HG02678 (cell line): ENCODE measurements around the gene ITGAL.
"Not testable (repeated sequence)": the region's sequence is repeated elsewhere in the genome, so short reads cannot be mapped to it uniquely, and the experiment has no call there.

Source experiments
- ATAC-seq: cut with Tn5 transposase; IDR thresholded peaks from one replicate; pipeline ENCODE4 v1.9.1; 2021; ENCODE audit warnings: mild to moderate bottlenecking, moderate library complexity; ENCODE audit not compliant: unreplicated experiment

The ITGAL gene

DNA sequence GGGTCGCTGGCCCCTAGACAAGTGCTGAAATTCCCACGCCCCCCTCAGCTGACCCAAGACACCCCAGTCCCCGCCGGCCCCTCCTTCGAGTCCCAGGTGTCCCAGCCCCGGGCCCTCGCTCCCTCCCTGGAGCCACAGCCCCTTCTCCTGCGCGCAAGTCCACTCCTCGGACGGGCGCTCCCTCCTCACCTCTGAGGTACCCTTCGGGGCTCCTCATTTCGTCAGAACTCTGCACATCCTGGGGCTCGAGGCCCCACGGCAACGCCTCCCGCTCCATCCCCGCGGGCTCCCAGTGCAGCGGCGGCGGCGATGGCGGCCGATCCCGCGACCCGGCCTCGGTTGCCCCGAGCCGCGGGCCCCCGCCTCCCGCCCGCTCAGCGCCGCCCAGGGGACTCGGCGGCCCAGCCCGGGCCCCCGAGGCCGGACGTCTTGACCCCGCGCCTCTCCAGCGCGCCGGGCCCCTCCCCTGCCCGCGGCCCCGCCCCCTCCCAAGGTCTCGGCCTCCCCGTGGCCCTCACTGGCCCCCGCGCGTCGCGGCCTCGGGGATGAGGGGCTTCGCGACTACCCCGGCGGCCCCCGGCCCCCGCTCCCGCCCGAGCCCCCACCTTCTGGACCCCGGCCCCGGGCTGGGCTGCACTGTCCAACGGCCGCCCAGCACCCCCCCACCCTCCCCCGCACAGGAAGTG lies 53.7 kb downstream of the ITGAL start, which contains the start of gene ZNF768:
TSS of gene ZNF768 (minus strand) at position 430 of the 686 bp plus-strand sequence. CDS start at position 277, 153 bp downstream.
- peak; percentile 33 for ATAC-seq

DNA sequence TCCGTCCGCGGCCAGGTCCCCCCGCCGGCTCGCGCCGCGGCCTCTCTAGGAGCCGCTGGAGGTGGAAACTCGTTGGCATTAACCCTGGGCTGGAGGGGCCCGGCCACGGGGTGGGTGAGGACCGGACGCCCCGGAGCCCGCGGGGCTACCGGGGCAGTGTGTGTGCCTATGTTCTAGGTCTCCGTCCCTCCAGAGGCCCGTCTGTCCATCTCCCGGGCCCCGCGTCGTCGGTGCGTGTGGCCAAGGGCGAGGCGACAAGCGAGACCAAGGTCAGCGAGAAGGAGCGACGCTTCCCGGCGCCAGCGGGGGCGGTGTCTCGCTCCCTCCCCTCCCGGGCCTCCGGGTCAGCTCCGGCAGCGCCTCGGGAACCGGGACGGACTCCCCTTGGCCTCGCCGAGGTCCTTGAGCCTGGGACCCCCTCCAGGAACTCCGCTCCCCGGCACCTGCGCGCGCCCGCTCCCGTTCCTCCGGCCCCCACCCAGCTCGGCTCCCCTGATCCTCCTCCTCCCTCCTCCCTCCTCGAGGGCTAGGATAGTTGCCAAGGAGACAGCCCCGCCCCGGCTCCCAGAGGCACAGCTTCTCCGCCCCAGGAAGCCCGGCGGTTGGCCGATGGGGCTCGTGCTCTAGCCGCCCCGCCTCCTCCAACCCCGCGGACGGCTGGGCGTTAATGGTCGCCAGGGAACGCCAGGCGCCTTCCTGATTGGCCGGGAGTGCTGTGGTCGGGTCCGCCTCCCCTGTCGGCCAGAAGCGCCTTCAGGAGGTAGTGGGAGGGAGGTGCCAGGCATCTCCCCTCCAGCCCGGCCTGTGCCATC lies 54.5 kb downstream of the ITGAL start:
- peak; percentile 81 for ATAC-seq

DNA sequence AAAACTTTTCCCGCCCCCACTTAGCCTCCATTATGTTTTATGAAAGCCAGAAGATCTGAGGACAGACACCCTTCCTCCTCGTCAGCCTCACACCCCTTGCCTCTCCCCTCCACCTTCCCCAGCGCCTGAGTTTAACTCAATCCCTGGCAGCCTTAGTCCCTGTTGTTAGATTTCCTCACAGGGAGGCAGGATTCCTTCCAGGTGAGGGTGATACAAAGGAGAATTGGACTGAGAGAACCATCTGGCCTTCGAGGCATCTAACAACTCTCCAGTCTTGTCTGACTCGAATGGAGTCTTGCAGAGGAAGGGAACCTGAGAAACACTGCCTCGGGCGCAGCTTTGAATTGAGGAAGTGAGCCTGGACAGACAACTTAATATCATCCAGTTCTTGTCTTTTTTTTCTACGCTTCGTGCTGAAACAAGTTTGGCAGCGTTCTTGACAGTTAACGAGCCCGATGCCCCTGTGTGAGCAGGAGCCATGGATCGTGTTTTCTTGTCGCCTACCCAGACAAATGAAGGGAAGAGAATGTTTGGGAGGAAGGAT lies 55.2 kb downstream of the ITGAL start:
- ATAC-seq: no peak

DNA sequence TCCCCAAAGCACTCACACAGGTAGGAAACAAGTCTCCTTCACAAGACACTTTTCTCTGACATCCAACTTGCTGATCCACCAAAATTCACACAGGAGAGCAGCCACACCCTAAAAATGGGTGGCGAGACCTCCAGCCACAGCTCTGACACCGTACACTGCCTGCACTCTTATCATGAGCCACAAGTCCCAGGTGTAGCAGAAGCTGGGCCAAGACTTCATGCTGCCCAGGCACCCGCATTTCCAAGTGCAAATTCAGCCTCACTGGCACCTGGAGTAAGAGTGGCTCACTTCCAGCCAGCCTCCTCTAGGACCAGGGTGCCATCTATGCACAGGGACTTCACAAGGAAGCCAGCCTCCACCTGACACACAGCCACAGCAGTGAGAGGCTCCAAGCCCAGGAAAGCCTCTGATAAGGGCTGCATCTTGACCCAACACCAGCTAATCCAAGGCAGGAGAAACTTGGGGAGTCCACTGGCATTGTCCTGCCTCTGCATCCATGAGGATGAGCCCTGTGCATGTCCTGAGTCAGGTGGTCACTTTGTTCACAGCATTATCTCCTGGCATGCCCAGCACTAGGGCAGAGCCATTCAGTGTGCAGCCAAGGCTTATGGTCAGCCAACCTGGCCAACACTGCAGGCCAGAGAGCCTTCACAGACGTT lies 56.4 kb downstream of the ITGAL start:
- no peak for ATAC-seq

DNA sequence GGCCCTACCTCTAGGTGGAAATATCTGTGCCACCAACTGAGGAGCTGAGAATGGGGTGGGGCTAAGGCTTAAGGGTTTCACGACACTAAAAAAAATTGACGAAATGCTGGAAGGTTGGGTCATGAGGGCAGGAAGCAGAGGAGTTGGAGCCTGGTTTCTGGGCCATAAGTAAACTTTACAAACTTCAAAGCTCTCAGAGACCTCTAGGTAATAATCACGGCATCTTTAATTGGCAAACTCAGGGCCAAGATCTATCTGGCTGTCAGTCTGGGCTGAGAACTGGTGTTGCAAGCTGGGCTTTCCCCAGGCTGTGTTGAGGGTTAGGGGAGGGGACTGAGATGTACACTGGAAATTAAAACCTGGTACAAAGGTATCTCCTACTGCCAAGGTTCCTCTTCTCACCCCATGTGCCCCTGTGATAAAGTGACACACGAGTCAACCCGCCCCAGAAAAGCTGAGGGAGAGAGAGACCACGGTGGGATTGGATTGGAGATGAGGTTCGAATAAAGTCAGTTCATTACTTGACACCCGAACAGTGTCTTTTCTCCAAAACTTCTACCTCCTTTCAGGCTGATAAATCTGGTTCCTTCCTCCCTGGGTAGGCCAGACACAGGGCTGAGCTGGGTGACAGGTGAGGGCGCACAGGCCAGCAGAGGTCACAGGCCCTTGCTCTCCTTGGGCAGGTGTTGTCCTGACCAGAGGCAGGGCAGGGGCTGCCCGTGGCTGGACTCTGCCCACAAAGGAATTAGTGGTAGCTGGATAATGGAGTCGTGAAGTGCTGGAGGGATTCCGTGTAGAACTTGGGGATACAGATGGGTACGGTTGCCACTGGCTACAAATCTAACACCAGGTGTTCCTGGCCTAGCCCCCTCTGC lies 57.9 kb downstream of the ITGAL start:
- no peak for ATAC-seq

DNA sequence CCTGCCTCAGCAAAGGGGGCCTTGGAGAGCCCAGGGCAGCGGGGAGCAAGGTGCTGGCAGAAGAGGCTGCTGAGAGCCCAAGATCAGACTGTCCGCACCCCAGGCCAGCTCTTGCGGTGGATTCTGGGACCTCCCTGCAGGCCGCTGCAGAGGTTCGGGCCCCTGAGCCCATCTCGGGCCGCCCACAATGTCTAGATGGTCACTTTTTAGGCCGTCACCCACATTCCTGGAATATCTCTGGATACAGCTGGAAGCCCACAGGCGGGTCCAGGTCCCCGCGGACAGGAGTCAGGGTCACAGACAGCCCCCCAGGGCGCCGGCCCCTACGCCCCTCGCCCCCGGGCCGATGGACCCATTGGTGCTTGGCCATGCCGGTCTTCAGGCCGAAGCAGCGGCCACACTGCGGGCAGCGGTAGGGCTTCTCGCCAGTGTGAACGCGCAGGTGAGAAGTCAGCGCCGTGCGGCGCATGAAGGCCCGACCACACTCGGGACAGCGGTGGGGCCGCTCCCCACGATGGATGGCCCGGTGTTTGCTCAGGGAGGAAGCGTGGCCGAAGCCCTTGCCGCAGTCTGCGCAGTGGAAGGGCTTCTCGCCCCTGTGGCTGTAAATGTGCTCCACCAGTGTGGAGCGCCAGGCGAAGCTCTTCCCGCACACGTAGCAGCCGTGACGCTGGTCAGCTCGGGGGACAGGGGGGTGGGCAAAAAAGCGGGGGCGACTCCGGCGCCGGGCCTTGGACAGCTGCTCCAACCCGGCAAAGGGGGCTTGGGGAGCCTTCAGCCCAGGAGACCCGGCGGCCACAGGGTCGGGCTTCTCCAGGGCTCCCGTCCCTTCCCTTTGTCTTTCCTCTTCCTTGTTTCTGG lies 60.0 kb downstream of the ITGAL start:
- ATAC-seq: no peak

DNA sequence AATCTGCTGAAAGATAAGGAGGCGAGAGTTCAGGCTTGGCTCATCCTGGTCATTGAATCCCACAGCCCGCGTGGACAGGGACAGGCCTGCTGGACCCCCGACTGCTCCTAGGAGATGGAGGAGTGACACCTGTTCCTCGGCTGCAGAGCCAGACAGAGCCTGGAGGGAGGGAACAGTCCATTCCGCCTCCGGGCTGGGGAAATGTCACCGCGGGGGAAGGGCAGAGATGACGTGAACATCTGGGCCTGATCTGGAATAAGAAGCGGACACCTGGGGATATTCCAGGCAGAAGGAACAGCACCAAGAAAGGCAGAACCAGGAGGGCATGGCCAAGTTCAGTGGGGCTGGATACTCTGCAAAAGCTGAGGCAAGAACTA lies 60.6 kb downstream of the ITGAL start:
- no peak for ATAC-seq

DNA sequence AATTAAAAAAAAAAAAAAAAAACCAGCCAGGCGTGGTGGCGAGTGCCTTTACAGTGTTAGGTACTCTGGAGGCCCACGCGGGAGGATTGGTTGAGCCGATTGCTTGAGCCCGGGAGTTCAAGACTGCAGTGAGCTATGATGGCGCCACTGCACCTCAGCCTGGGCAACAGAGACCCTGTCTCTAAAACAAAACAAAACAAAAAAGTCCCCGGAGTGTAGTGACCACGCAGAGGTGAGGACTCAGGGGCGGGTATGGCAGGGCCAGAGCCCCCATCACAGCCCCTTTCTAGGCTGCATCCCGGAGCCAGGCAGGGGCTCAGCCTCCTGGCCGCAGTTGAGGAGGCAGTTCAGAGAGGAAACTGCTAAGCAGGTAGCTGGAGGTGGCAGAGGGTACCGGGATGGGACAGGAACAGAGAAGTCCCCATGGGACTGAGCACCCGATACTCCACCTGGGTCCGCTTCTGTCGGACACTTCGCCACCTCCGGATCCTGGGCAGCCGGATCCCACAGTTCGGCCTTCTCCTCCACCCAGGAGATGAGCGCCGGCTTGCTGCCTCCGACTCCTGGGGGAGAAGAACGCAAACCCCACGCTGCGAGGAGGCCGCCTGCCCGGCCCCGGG lies 61.3 kb downstream of the ITGAL start:
- peak; percentile 14 for ATAC-seq

DNA sequence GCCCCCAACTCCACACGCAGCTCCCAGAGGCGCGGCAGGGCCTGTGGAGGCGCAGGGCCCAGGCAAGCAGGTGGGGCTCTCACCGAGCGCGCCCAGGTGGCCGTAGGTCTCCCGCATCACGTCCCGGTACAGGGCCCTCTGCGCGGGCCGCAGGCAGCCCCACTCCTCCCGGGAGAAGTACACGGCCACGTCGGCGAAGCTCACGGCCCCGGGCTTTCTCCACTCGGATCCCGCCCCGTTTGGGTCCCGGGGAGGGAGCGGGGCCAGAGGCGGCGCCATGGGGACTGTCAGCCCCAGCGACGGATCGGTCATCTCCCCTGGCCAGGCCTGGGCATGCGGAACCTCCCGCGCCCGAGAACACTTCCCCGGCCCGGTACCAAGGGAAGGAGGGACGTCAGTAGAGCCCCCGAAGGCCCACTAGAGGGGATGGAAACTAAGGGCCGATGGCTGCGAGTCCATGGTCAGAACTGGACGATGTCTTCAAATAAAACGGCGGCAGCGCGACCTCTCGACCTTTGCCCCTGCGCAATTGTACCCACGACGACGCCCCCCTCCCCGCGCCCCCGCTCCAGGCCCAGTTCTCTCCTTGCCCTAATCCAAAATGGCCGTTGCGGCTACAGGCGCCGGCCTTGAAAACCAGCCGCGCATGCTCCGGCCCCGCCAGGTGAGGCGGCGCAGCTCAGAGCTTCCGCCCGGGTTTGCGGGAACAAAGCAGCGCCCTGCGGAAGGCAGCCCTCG lies 62.0 kb downstream of the ITGAL start, which contains the start of gene ZNF747:
TSS of gene ZNF747 (minus strand) at position 491 of the 738 bp plus-strand sequence. CDS start at position 312, 179 bp downstream.
- ATAC-seq: peak; percentile 74

DNA sequence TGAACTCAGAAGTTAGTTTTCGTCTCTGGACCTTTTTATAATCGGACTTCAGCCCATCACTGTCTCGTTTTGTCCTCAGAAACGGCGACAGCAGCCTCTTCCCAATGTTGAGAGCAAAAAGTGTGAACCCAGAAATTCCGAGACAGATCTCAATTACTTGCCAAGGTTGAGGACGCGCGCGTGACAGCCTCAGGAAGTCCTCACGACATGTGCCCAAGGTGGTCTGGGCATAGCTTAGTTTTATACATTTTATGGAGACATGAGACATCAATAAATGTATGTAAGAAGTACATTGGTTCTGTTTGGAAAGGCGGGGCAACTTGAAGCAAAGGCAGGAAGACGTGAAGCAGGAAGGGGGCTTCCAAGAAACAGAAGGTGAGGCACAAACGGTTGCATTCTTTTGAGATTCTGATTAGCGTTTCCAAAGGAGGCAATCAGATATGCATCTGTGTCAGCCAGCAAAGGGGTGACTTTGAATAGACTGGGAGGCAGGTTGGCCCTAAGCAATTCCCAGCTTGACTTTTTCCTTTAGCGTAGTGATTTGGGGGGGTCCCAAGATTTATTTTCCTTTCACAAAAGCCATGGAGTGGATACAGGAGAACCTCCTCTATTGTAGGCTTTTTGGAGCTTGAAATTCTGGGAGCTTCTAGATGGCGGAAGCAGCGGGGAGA lies 62.7 kb downstream of the ITGAL start:
- peak; percentile 20 for ATAC-seq

DNA sequence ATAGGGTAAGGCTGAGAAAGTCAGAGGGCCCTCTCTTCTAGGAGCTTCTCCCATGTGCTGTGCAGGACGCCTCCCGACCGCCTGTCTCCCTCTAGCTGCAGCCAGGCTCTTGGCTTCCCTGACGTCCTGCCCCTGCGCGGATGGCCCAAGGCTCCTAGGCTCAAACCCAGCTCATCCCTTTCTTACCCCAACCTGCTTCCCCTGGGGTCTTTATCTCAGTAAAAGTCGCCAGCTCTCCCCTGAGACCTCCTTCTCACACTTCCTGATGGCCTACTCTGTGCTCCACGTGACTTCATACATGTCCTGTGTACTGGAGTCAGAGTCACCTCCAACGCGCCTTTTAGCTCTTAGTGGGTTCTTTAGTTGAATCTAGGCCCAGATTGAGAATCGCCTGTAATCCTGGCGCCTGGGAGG lies 63.2 kb downstream of the ITGAL start:
- peak; percentile 36 for ATAC-seq

DNA sequence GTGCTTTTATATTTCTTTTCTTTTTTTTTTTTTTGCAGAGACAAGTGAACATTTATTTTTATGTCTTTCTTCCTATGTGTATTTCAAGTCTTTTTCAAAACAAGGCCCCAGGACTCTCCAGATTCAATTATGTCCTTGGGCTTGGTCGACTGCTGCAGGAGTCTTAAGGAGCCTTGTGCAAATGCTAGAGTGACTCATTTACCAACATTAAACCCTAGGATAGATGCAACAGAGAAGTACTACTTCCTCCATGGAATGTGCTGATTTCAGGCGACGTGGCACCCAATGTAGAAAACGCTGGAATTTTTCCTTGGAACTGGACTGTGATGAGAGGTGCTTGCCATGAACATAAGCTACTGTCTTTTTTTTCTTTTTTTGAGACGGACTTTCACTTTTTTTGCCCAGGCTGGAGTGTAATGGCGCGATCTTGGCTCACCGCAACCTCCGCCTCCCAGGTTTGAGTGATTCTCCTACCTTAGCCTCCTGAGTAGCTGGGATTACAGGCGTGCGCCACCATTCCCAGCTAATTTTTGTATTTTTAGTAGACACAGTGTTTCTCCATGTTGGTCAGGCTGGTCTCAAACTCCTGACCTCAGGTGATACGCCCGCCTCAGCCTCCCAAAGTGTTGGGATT lies 64.0 kb downstream of the ITGAL start:
- not testable (repeated sequence) for ATAC-seq

DNA sequence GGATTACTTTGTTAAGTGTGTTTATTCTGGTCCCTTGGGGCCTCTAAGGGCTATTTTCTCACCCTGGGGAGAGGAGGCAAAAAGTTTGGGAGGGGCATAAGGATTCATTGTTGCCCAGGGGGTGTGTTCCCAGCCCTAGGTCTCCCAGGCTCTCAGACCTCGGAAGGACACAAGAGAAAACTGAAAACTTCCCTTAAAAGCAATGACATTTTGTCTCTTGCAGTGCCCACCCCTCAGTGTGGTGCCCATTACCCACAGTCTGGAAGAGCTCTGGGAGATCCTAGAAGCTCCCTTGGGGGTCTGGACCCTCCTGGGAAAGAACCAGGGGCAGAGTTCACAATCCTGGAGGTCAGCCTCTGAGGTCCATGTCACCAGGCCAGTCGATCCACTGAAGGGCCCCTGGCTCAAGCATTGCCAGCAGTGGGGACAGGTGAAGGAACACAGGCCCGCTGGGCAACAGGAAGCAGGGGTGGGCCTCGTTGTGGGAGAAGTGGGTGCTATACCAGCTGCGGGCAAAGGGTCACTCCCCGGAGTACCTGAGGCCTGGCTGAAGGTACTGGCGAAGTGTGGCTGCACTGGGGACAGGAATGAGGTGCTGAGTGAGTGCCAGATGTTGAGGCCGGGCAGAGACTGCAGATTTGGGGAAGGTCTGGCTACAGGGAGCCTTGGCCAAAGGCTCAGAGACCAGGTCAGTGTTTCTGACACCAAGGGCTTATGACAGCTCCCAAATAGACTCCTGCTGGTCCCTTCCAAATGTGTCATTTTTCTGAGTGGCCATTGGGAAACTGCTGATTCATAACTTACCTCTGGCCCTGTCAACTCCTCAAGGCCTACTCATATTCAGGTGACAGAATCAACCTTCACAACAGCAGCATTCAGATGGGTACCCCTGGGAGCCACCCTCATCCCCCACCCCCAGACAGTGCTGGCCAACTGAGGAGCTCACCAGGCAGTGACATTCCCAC lies 66.7 kb downstream of the ITGAL start:
- no peak for ATAC-seq

DNA sequence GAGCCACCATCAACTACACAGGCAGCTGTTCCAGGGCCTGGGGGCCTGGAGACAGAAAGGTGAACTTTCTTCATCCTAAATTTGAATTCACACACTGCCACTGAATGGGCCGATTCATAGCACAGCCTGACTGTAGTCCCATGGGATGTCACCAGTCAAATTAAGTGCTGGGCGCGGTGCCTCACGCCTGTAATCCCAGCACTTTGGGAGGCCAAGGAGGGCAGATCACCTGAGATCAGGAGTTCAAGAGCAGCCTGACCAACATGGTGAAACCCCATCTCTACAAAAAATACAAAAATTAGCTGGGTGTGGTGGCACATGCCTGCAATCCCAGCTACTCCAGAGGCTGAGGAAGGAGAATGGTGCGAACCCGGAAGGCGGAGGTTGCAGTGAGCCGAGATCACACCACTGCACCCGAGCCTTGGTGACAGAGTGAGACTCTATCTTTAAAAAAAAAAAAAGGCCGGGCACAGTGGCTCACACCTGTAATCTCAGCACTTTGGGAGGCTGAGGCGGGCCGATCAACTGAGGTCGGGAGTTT lies 67.5 kb downstream of the ITGAL start:
- not testable (repeated sequence) for ATAC-seq

DNA sequence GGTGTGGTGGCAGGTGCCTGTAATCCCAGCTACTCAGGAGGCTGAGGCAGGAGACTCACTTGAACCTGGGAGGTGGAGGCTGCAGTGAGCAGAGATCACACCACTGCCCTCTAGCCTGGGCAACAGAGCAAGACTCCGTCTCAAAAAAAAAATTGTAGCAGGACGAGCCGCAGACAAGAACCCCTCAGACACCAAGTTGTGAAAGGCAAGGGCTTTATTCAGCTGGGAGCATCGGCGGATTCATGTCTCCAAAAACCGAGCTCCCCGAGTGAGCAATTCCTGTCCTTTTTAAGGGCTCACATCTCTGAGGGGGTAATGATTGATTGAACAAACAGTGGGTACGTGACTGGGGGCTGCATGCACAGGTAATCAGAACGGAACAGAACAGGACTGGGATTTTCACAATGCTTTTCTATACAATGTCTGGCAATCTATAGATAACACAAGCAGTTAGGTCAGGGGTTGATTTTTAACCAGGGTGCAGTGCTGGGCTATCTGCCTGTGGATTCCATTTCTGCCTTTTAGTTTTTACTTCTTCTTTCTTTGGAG lies 68.4 kb downstream of the ITGAL start:
- not testable (repeated sequence) for ATAC-seq
